Prostate gland (tissue), 2 donors: Measurements from ENCODE around the gene CAP2. TPM values are rescaled to one million over a fixed set of nuclear protein-coding genes. Genes with fewer than 3 reads are reported as not detected.

Experiments
- DNase-seq: peaks from one replicate; pipeline ENCODE4 v3.0.0-alpha.2; 2019; ENCODE audit warnings: low spot score
- H3K27ac ChIP-seq, 2 donors: fragments of 200-600 bp; sonication (generic); 2 replicates each; pipeline ENCODE4 v1.5.1; 2017 to 2019
- H3K27me3 ChIP-seq: fragments of 200-600 bp; sonication (generic); replicated peaks from 2 replicates; pipeline ENCODE4 v1.5.1; 2019; ENCODE audit not compliant: insufficient read depth
- H3K36me3 ChIP-seq, 2 donors: fragments of 200-600 bp; sonication (generic); 1 replicate in 1 of 2; 2 replicates in 1 of 2; pipeline versions ENCODE4 v1.5.1 to v1.8.1; 2017 to 2019
- H3K4me1 ChIP-seq: fragments of 200-600 bp; sonication (generic); replicated peaks from 2 replicates; pipeline ENCODE4 v1.5.1; 2019
- H3K4me3 ChIP-seq, 2 donors: fragments of 200-600 bp; sonication (generic); 2 replicates each; pipeline ENCODE4 v1.5.1; 2017 to 2019
- H3K9me3 ChIP-seq: fragments of 200-600 bp; sonication (generic); 2 replicates; pipeline ENCODE4 v1.5.1; 2017
- POLR2A ChIP-seq: fragments of 450-650 bp; IDR thresholded peaks from one replicate; pipeline ENCODE4 v1.6.1; 2016; ENCODE audit warnings: antibody characterized with exemption, mild to moderate bottlenecking
- POLR2AphosphoS5 ChIP-seq: sonication (generic); formaldehyde crosslinking; IDR thresholded peaks from one replicate; pipeline ENCODE4 v1.6.1; 2017; ENCODE audit warnings: antibody characterized with exemption
- WGBS: methylation state at CpG from one replicate; pipeline ENCODE4 v1.1.5; 2018; 5-methylcytosine and 5-hydroxymethylcytosine counted together
- intact Hi-C: fragments of 100-400 bp; cut with DNase I; formaldehyde crosslinking; loops from one replicate; pipeline ENCODE4 v1.14.2; 2022
- total RNA-seq, 2 donors: library from RNA; depleted of rRNA; stranded (reverse); fragments of >200 nt; gene quantifications; one replicate each; pipeline ENCODE4 v1.1.0, GENCODE V29; 2016
- TF ChIP-seq, protein P1 (sequence below), 4 experiments: fragments of 200-600 bp in 2 of 4; fragments of 450-650 bp in 2 of 4; sonication (generic) in 2 of 4; IDR thresholded peaks; 1 replicate in 3 of 4; 2 replicates in 1 of 4; pipeline ENCODE4 v1.5.1; 2016 to 2019; ENCODE audit warnings: antibody characterized with exemption in 4 of 4, mild to moderate bottlenecking in 2 of 4, moderate library complexity in 2 of 4

CAP2 gene
- total RNA-seq, 2 donors from 2014 or later, result 8.7 to 10.0 TPM

- TF ChIP-seq POLR2A (no peak), POLR2AphosphoS5 (no peak)
- TF ChIP-seq, protein P1, sequence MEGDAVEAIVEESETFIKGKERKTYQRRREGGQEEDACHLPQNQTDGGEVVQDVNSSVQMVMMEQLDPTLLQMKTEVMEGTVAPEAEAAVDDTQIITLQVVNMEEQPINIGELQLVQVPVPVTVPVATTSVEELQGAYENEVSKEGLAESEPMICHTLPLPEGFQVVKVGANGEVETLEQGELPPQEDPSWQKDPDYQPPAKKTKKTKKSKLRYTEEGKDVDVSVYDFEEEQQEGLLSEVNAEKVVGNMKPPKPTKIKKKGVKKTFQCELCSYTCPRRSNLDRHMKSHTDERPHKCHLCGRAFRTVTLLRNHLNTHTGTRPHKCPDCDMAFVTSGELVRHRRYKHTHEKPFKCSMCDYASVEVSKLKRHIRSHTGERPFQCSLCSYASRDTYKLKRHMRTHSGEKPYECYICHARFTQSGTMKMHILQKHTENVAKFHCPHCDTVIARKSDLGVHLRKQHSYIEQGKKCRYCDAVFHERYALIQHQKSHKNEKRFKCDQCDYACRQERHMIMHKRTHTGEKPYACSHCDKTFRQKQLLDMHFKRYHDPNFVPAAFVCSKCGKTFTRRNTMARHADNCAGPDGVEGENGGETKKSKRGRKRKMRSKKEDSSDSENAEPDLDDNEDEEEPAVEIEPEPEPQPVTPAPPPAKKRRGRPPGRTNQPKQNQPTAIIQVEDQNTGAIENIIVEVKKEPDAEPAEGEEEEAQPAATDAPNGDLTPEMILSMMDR (IDR thresholded peaks at IDR 0.05), result no peak
- no peaks in the 10 kb centered on the region for H3K27me3 ChIP-seq
- H3K4me3 ChIP-seq, result no peak overlapping the region
- H3K27ac ChIP-seq, result no peak overlapping the region
- DNase-seq, result no peak
- intact Hi-C loops, result loop anchor here (5.0 to 10.0 kb wide), 2 partner anchors 213 to 535 kb away; partner anchors contain the start of gene NHLRC1
- no peaks in the 10 kb centered on the region for H3K4me1 ChIP-seq
- H3K9me3 ChIP-seq, result no peaks in the 10 kb centered on the region
- no peaks in the 10 kb centered on the region for H3K36me3 ChIP-seq
- 72% methylated on average over 5 of the region's 5 CpGs for WGBS
Measured at GRCh38 chr6:17589406-17590096, 196.2 kb downstream of the CAP2 start.

- DNase-seq, result no peak
- Histone ChIP-seq H3K27me3 (no peaks in the 10 kb centered on the region), H3K9me3 (no peaks in the 10 kb centered on the region), H3K4me3 (no peak overlapping the region), H3K36me3 (no peaks in the 10 kb centered on the region), H3K4me1 (no peaks in the 10 kb centered on the region), H3K27ac (no peak overlapping the region)
- 91% methylated on average over 1 of the region's 1 CpG for WGBS
- intact Hi-C loops, result loop anchor here (10.0 kb wide), 1 partner anchor 534 kb away; the partner anchor contains the start of gene NHLRC1
- TF ChIP-seq, protein P1 (IDR thresholded peaks at IDR 0.05), result no peak
- no peak for TF ChIP-seq POLR2AphosphoS5
- TF ChIP-seq POLR2A, result no peak
Measured at GRCh38 chr6:17591287-17591686, 197.9 kb downstream of the CAP2 start.

DNA sequence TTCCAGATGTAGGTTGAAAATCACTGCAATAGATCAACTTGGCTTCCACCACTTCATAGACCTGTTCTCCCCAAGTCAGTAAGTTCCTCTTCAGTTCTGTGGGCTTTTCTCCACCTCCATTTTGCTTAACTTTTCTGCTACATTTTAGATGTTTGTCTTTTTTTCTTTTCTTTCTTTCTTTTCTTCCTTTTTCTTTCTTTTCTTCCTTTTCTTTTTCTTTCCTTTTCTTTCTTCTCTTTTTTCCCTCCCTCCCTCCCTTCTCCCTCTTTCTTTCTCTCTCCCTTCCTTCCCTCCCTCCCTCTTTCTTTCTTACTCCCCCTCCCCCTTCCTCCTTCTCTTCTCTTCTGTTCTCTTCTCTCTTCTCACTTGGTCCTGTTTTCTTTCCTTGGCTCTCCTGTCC is 199.9 kb downstream of the CAP2 start:
- Histone ChIP-seq H3K4me1 (no peaks in the 10 kb centered on the region), H3K27me3 (no peaks in the 10 kb centered on the region), H3K27ac (no peak overlapping the region), H3K4me3 (no peak overlapping the region), H3K36me3 (no peaks in the 10 kb centered on the region), H3K9me3 (no peaks in the 10 kb centered on the region)
- intact Hi-C loops, result loop anchor here (10.0 kb wide), 1 partner anchor 532 kb away; the partner anchor contains the start of gene NHLRC1
- TF ChIP-seq POLR2A, result no peak
- no peak for TF ChIP-seq POLR2AphosphoS5
- TF ChIP-seq, protein P1 (IDR thresholded peaks at IDR 0.05), result no peak
- no peak for DNase-seq

- Histone ChIP-seq H3K27me3 (no peaks in the 10 kb centered on the region), H3K4me1 (no peaks in the 10 kb centered on the region), H3K36me3 (no peaks in the 10 kb centered on the region), H3K9me3 (no peaks in the 10 kb centered on the region), H3K4me3 (no peak overlapping the region), H3K27ac (no peak overlapping the region)
- intact Hi-C loops, result loop anchor here (10.0 kb wide), 1 partner anchor 529 kb away; the partner anchor contains the start of gene NHLRC1
- WGBS, result 95% methylated on average over 3 of the region's 3 CpGs
- TF ChIP-seq POLR2A (no peak), POLR2AphosphoS5 (no peak)
- TF ChIP-seq, protein P1 (IDR thresholded peaks at IDR 0.05), result no peak
- no peak for DNase-seq
Measured at GRCh38 chr6:17596085-17596484, 202.7 kb downstream of the CAP2 start.
